Skeletal muscle satellite cell (primary cell): ENCODE data around the gene IRAG1. TPM values are rescaled to one million over a fixed set of nuclear protein-coding genes. Genes with fewer than 3 reads are reported as not detected.

Experiments
- H3K27me3 ChIP-seq: 2 replicates; pipeline ENCODE4 v1.7.0; 2013; ENCODE audit warnings: low read length; ENCODE audit not compliant: control insufficient read depth, insufficient read depth
- H3K36me3 ChIP-seq: 2 replicates; pipeline ENCODE4 v1.7.0; 2013; ENCODE audit warnings: mild to moderate bottlenecking, control low read depth, low read length; ENCODE audit not compliant: insufficient read depth
- H3K4me1 ChIP-seq: 2 replicates; pipeline ENCODE4 v1.7.0; 2013; ENCODE audit warnings: low read length; ENCODE audit not compliant: control insufficient read depth, insufficient read depth
- H3K4me2 ChIP-seq: 2 replicates; pipeline ENCODE4 v1.7.0; 2013; ENCODE audit warnings: mild to moderate bottlenecking, low read length
- H3K4me3 ChIP-seq: 2 replicates; pipeline ENCODE4 v1.7.0; 2013; ENCODE audit warnings: low read length
- H3K9ac ChIP-seq: 2 replicates; pipeline ENCODE4 v1.7.0; 2013; ENCODE audit warnings: mild to moderate bottlenecking, low read depth, low read length, moderate library complexity
- H3K9me3 ChIP-seq: replicated peaks from 2 replicates; pipeline ENCODE4 v1.7.0; 2013; ENCODE audit warnings: mild to moderate bottlenecking, control low read depth, low read length
- small RNA-seq: library from RNA; depleted of rRNA; stranded (forward); fragments of <200 nt; gene quantifications from one replicate; pipeline ENCODE3, GENCODE V24; 2012

Gene IRAG1

GRCh38 chr11:10651656-10652361 lies 41.7 kb downstream of the IRAG1 start:
- Histone ChIP-seq H3K36me3 (no peaks in the 10 kb centered on the region), H3K4me2 (no peak overlapping the region), H3K4me1 (peaks cover 7% of the 10 kb centered on the region), H3K4me3 (no peak overlapping the region), H3K27me3 (no peaks in the 10 kb centered on the region), H3K9ac (no peak overlapping the region), H3K9me3 (no peaks in the 10 kb centered on the region)

DNA sequence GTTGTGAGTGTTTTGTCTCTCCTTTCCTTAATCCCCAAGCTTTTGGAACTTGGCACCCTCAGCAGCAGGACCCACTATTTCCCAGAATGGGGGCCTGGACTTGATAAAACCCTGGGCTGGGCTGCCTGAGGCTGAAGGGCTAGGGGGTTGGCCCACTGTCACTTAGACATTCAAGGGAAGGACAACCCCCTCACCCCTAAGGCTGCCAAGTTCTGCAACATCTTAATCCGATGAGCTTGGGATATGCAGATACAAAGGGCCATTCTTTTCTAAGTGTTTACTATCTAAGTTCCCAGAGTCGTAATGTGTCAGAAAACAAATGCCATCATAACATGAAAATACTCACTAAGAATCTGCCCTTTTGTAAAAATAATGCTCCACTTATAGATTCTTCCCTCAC lies 42.9 kb downstream of the IRAG1 start:
- Histone ChIP-seq H3K4me3 (no peak overlapping the region), H3K27me3 (no peaks in the 10 kb centered on the region), H3K36me3 (no peaks in the 10 kb centered on the region), H3K4me1 (peaks cover 5% of the 10 kb centered on the region), H3K9me3 (no peaks in the 10 kb centered on the region), H3K9ac (no peak overlapping the region), H3K4me2 (no peak overlapping the region)

DNA sequence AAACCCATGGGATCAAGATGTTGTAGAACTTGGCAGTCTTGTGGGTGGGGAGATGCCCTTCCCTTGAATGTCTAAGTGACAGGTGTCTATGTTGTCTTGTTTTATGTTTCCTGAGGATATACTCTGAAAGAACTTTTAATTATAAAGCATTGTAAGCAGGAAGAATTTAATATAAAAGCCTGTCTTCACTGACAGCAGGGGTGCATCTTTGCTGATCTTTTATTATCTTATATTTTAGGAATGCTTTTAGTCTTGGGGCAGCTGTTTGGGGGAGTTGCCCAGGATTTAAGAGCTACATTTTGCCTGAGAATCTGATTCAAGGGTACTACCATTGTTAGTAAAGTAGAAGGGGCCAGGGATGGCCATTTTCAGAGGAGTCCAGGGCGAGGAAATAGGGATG lies 43.4 kb downstream of the IRAG1 start:
- H3K36me3 ChIP-seq = no peaks in the 10 kb centered on the region
- no peaks in the 10 kb centered on the region for H3K27me3 ChIP-seq
- H3K9ac ChIP-seq = no peak overlapping the region
- no peak overlapping the region for H3K4me3 ChIP-seq
- no peak overlapping the region for H3K4me2 ChIP-seq
- H3K9me3 ChIP-seq = no peaks in the 10 kb centered on the region
- H3K4me1 ChIP-seq = peaks cover 1% of the 10 kb centered on the region

DNA sequence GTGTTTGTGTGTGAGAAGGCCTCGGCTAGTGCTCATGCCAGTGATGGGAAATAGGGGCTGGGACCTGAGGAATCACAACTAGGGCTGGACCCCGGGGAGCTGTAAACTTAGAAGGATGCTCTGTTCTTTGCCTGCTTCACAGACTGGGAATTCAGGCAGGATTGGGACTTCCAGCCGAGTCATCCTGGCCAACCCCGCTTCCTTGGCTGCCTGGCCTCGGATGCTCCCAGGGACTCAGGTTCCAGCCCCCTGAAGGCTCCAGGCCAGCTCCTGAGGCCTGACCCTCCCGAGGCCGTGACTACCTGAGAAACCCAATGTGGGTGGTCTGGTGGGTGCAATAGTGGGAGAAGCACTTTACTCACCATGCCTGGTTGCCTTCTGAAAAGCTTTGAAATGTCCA lies 44.7 kb downstream of the IRAG1 start:
- Histone ChIP-seq H3K36me3 (no peaks in the 10 kb centered on the region), H3K4me2 (no peak overlapping the region), H3K4me1 (no peaks in the 10 kb centered on the region)

DNA sequence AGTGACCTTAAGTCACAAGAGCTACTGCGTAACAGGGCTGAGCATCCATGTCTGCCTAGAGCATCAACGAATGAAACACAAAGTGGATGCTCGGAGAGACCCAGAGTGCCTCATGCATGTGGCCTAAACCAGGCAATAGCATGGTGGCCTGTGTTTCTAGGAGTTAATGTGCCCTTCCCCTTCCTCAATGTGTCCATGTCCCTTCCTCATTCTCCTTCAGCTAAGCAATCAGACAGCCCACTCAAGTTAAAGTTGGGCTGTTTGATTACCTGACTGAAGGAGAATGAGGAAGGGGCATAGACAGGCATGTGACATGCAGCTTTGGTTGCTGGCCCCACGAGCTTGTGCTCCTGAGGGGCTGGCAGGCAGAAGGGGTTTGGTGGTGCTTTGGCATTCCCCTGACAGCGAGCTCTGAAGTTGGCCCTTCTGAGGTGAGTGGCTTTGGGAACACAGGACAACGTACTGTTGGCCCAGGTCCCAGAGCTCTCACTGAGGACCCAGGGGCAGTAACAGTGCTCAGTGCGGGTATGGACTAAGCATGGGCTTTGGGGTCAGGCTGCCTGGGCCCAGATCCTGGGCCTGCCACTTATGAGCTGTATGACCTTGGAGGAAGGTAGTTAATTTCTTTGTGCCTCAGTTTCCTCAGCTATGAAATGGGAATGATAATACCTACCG lies 46.7 kb downstream of the IRAG1 start:
- no peak overlapping the region for H3K9ac ChIP-seq
- H3K4me3 ChIP-seq = no peak overlapping the region
- H3K9me3 ChIP-seq = no peaks in the 10 kb centered on the region
- H3K4me2 ChIP-seq = no peak overlapping the region
- no peaks in the 10 kb centered on the region for H3K36me3 ChIP-seq
- no peaks in the 10 kb centered on the region for H3K4me1 ChIP-seq
- H3K27me3 ChIP-seq = no peaks in the 10 kb centered on the region

More for the DNA sequence above, 44.7 kb downstream of the IRAG1 start:
- H3K9me3 ChIP-seq = no peaks in the 10 kb centered on the region
- no peaks in the 10 kb centered on the region for H3K27me3 ChIP-seq
- H3K9ac ChIP-seq = no peak overlapping the region
- no peak overlapping the region for H3K4me3 ChIP-seq

- H3K27me3 ChIP-seq = no peaks in the 10 kb centered on the region
- no peaks in the 10 kb centered on the region for H3K4me1 ChIP-seq
- H3K9me3 ChIP-seq = no peaks in the 10 kb centered on the region
- no peak overlapping the region for H3K4me2 ChIP-seq
- no peaks in the 10 kb centered on the region for H3K36me3 ChIP-seq
- H3K4me3 ChIP-seq = no peak overlapping the region
- H3K9ac ChIP-seq = no peak overlapping the region
These were observed 47.5 kb downstream of the IRAG1 start for GRCh38 chr11:10646005-10646404.

- Histone ChIP-seq H3K36me3 (no peaks in the 10 kb centered on the region), H3K9ac (no peak overlapping the region), H3K4me1 (no peaks in the 10 kb centered on the region), H3K4me2 (no peak overlapping the region), H3K27me3 (no peaks in the 10 kb centered on the region), H3K9me3 (no peaks in the 10 kb centered on the region), H3K4me3 (no peak overlapping the region)
These were observed 48.3 kb downstream of the IRAG1 start for GRCh38 chr11:10645212-10645795.

Small RNA genes within 50 kb of the gene (small RNA-seq; reads per million reads assigned to genes)
- gene RF00019 = not detected
